Sigmoid colon (tissue), 4 donors: Measurements from ENCODE around the gene TTLL11.

Experiments used
- EP300 ChIP-seq, 4 donors: sonication (generic); formaldehyde crosslinking; IDR thresholded peaks; one replicate each; pipeline ENCODE4 v1.6.1; 2017; ENCODE audit warnings: antibody characterized with exemption in 4 of 4
- POLR2A ChIP-seq, 2 donors: fragments of 450-650 bp; IDR thresholded peaks; one replicate each; pipeline ENCODE4 v1.6.1; 2016; ENCODE audit warnings: antibody characterized with exemption in 2 of 2, mild to moderate bottlenecking in 2 of 2, moderate library complexity in 2 of 2
- POLR2AphosphoS5 ChIP-seq, 4 donors: sonication (generic); formaldehyde crosslinking; IDR thresholded peaks; one replicate each; pipeline ENCODE4 v1.6.1; 2017; ENCODE audit warnings: antibody characterized with exemption in 4 of 4
- TF ChIP-seq, protein P1 (sequence below), 4 experiments: fragments of 450-650 bp in 3 of 4; fragments of 200-600 bp in 1 of 4; IDR thresholded peaks; one replicate each; pipeline ENCODE4 v1.5.1; 2016 to 2019; ENCODE audit warnings: antibody characterized with exemption in 4 of 4, mild to moderate bottlenecking in 3 of 4, moderate library complexity in 2 of 4

DNA sequence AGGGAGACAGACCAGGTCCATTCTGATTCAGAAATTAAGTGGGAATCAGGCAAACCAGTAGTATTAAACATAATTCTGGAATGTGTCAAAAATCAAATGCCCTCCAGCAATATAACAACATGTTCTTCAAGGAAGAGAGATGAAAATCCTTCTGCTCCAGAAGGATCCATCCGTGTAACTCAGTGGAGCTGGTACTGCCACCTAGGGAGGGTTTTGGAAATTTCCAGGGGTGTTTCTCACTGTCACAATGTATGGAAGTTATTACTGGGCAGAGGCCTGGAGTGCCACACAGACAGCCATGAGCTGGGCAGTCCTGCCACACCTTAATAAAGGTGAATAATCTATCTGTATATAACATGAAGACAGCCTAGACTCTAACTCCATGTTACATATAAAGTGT, 87.5 kb downstream of the TTLL11 start:
- TF ChIP-seq, protein P1, sequence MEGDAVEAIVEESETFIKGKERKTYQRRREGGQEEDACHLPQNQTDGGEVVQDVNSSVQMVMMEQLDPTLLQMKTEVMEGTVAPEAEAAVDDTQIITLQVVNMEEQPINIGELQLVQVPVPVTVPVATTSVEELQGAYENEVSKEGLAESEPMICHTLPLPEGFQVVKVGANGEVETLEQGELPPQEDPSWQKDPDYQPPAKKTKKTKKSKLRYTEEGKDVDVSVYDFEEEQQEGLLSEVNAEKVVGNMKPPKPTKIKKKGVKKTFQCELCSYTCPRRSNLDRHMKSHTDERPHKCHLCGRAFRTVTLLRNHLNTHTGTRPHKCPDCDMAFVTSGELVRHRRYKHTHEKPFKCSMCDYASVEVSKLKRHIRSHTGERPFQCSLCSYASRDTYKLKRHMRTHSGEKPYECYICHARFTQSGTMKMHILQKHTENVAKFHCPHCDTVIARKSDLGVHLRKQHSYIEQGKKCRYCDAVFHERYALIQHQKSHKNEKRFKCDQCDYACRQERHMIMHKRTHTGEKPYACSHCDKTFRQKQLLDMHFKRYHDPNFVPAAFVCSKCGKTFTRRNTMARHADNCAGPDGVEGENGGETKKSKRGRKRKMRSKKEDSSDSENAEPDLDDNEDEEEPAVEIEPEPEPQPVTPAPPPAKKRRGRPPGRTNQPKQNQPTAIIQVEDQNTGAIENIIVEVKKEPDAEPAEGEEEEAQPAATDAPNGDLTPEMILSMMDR (IDR thresholded peaks at IDR 0.05) = no peak
- TF ChIP-seq POLR2A (IDR thresholded peaks at IDR 0.05) = no peak
- no peak for TF ChIP-seq POLR2AphosphoS5 (IDR thresholded peaks at IDR 0.05)
- TF ChIP-seq EP300 (IDR thresholded peaks at IDR 0.05) = no peak
